HepG2 (cell line): ENCODE data around the gene C12orf60. TPM values are rescaled to one million over a fixed set of nuclear protein-coding genes. Genes with fewer than 3 reads are reported as not detected.

Experiments
- ATAC-seq: fragments of 200-7000 bp; cut with Tn5 transposase; 3 replicates; pipeline ENCODE4 v1.9.1; 2020; ENCODE audit warnings: mild to moderate bottlenecking, moderate library complexity
- BruUV-seq: library from RNA; stranded (reverse); fragments of 400-500 nt; replicated peaks from 2 replicates; lab custom pipeline; 2021; lab: Mats Ljungman, UMichigan
- CTCF ChIA-PET: fragments of 300-600 bp; formaldehyde crosslinking; extraction: SDS; loops from one replicate; lab custom pipeline; 2021; ENCODE audit warnings: low total read pairs, inconsistent platforms, low intra/inter-chr PET ratio; lab: Yijun Ruan, JAX
- POLR2A ChIA-PET: fragments of 350-600 bp; sonication (Branson Sonifier 250); formaldehyde crosslinking; loops from one replicate; lab custom pipeline; 2020; ENCODE audit warnings: antibody characterized with exemption, inconsistent platforms; lab: Yijun Ruan, JAX
- DNase-seq: peaks from one replicate; pipeline ENCODE4 v3.0.0-alpha.2; 2015; ENCODE audit warnings: low spot score
- FAIRE-seq: peaks from 3 replicates; lab custom pipeline; 2011; peaks lifted over from hg19 to GRCh38; lab: Jason Lieb, UNC
- H2AFZ ChIP-seq: one replicate; pipeline ENCODE4 v1.6.1; 2011; ENCODE audit warnings: low read length, inconsistent platforms
- H3K27ac ChIP-seq: fragments of 300-600 bp; 3 replicates; pipeline ENCODE4 v1.8.0; 2011; ENCODE audit warnings: mixed run types, mild to moderate bottlenecking, mixed read lengths, low read length, inconsistent platforms; ENCODE audit not compliant: insufficient read depth; ENCODE audit errors: extremely low read length
- H3K27me3 ChIP-seq, 2 experiments: fragments of 200-600 bp in 1 of 2; 2 replicates in 1 of 2; 3 replicates in 1 of 2; pipeline versions ENCODE4 v1.6.0 to v1.8.0; 2011; ENCODE audit warnings: low read length in 2 of 2, mild to moderate bottlenecking in 2 of 2, moderate library complexity in 2 of 2, inconsistent platforms in 1 of 2; ENCODE audit not compliant: insufficient read depth in 2 of 2, control insufficient read depth in 1 of 2
- H3K36me3 ChIP-seq, 2 experiments: fragments of 200-600 bp in 1 of 2; replicated peaks in 1 of 2; 2 replicates in 1 of 2; 3 replicates in 1 of 2; pipeline versions ENCODE4 v1.5.1 to v1.8.0; 2011; ENCODE audit warnings: low read length in 2 of 2, inconsistent platforms in 1 of 2; ENCODE audit not compliant: insufficient read depth in 2 of 2, control insufficient read depth in 1 of 2
- H3K4me1 ChIP-seq: 2 replicates; pipeline ENCODE4 v1.5.1; 2012; ENCODE audit warnings: low read length, inconsistent platforms; ENCODE audit not compliant: insufficient read depth
- H3K4me2 ChIP-seq: 2 replicates; pipeline ENCODE4 v1.6.0; 2011; ENCODE audit warnings: low read depth, low read length, inconsistent platforms
- H3K4me3 ChIP-seq, 3 experiments: fragments of 200-600 bp in 1 of 3; sonication (generic), shearing (Covaris generic) in 1 of 3; replicated peaks in 1 of 3; 2 replicates each; pipeline ENCODE4 v1.5.1; 2011 to 2016; ENCODE audit warnings: low read length in 3 of 3, inconsistent platforms in 2 of 3, low read depth in 2 of 3, mild to moderate bottlenecking in 2 of 3, control low read depth in 1 of 3, mixed read lengths in 1 of 3; ENCODE audit not compliant: insufficient read depth in 1 of 3
- H3K79me2 ChIP-seq: one replicate; pipeline ENCODE4 v1.6.1; 2011; ENCODE audit warnings: low read length, inconsistent platforms; ENCODE audit not compliant: insufficient read depth
- H3K9ac ChIP-seq: 2 replicates; pipeline ENCODE4 v1.6.0; 2011; ENCODE audit warnings: mild to moderate bottlenecking, low read depth, low read length, inconsistent platforms; ENCODE audit not compliant: insufficient read depth
- H3K9me3 ChIP-seq: 2 replicates; pipeline ENCODE4 v1.5.1; 2012; ENCODE audit warnings: mild to moderate bottlenecking, low read length
- H4K20me1 ChIP-seq: 2 replicates; pipeline ENCODE4 v1.6.0; 2011; ENCODE audit warnings: inconsistent platforms, mild to moderate bottlenecking, low read length, moderate library complexity; ENCODE audit not compliant: insufficient read depth
- CENPT ChIP-seq: sonication (generic); formaldehyde crosslinking; IDR thresholded peaks from 2 replicates; pipeline ENCODE4 v1.8.0; 2022; ENCODE audit warnings: low read depth, mild to moderate bottlenecking, moderate library complexity, missing genetic modification reagents
- GLI4 ChIP-seq: sonication (generic); formaldehyde crosslinking; IDR thresholded peaks from 2 replicates; pipeline ENCODE4 v1.5.1; 2020; ENCODE audit warnings: missing genetic modification reagents, mild to moderate bottlenecking, moderate library complexity, borderline replicate concordance
- PRMT3 ChIP-seq: sonication (generic); formaldehyde crosslinking; IDR thresholded peaks from 2 replicates; pipeline ENCODE4 v1.8.1; 2022; ENCODE audit warnings: low read depth, mild to moderate bottlenecking, moderate library complexity, missing genetic modification reagents, borderline replicate concordance
- ZNF616 ChIP-seq: sonication (generic); formaldehyde crosslinking; IDR thresholded peaks from 2 replicates; pipeline ENCODE4 v1.5.0; 2020; ENCODE audit warnings: low read depth, mild to moderate bottlenecking, missing genetic modification reagents
- ZSCAN22 ChIP-seq: sonication (generic); formaldehyde crosslinking; IDR thresholded peaks from 2 replicates; pipeline ENCODE4 v1.4.0; 2020; ENCODE audit warnings: mild to moderate bottlenecking, missing genetic modification reagents
- in situ Hi-C: cut with HindIII; loops from 2 replicates; pipeline ENCODE4 v1.10.0; 2017; ENCODE audit warnings: low pct_unique_long_range_greater_than_20kb; ENCODE audit not compliant: extremely low pct_ligation_motif_present
- intact Hi-C: fragments of 100-400 bp; cut with micrococcal nuclease; formaldehyde crosslinking; loops from one replicate; pipeline ENCODE4 v1.10.0; 2022; ENCODE audit not compliant: unreplicated experiment
- polyA plus RNA-seq, 8 experiments: library from polyadenylated mRNA; depleted of rRNA in 3 of 8; stranded (reverse) in 7 of 8; unstranded in 1 of 8; fragments of >200 nt; fragmentation: Illumina TruSeq in 4 of 8; extraction: Trizol in 4 of 8; gene quantifications; 2 replicates each; pipeline versions ENCODE4 v1.2.1 to v1.2.3, GENCODE V29; 2011 to 2016; ENCODE audit warnings: low read depth in 4 of 8, missing spikeins in 1 of 8, mixed read lengths in 1 of 8; ENCODE audit not compliant: insufficient read depth in 1 of 8
- total RNA-seq, 5 experiments: library from RNA; depleted of rRNA; stranded (reverse); fragments of >200 nt; fragmentation: Illumina TruSeq; extraction: Trizol; gene quantifications; 2 replicates each; pipeline ENCODE4 v1.2.3, GENCODE V29; 2016; ENCODE audit warnings: low read depth in 1 of 5
- TF ChIP-seq, protein P1 (sequence below): sonication (generic); formaldehyde crosslinking; IDR thresholded peaks from 2 replicates; pipeline ENCODE4 v1.8.1; 2023; ENCODE audit warnings: mild to moderate bottlenecking, missing genetic modification reagents
- TF ChIP-seq, protein P2 (sequence below): sonication (generic); formaldehyde crosslinking; IDR thresholded peaks from 2 replicates; pipeline ENCODE4 v1.4.0; 2020; ENCODE audit warnings: mild to moderate bottlenecking, low read depth, missing genetic modification reagents

C12orf60 gene
- total and polyA plus RNA-seq, 2 of the 13 experiments (the other 11 are each of a cell fraction or from before 2014, with no cell fraction given): 0.55 to 1.4 TPM

DNA sequence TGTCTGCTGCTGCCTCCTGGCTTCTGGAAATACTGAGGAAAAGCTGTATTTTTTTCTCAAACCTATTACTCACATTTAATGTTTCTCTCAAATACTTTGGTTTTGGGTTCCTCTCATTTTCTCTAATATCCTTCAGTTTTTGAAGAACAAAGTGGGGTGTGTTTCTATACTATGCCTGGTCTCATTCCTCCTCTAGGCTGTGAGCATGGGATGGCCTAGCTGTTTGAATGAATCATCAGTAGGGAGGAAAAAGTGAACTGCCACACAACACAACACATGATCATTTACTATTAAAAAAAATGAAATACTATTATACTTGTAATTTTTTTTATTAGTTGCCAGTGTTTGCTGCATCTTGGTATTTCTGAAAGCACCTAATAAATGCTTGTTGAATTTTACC lies 21.8 kb downstream of the C12orf60 start:
- no TSS peak for BruUV-seq
- Histone ChIP-seq H3K4me3 (no peak overlapping the region), H3K4me2 (no peak overlapping the region), H3K36me3 (no peaks in the 10 kb centered on the region), H2AFZ (no peak overlapping the region), H3K27me3 (no peaks in the 10 kb centered on the region), H3K9me3 (no peaks in the 10 kb centered on the region), H3K9ac (no peak overlapping the region), H4K20me1 (no peaks in the 10 kb centered on the region), H3K79me2 (no peaks in the 10 kb centered on the region), H3K27ac (no peak overlapping the region), H3K4me1 (no peaks in the 10 kb centered on the region)
- FAIRE-seq (no peak), DNase-seq (no peak), ATAC-seq (no peak)
- ChIA-PET POLR2A (no interaction called here), CTCF (no interaction called here)
- intact Hi-C loops: no loop called here
- TF ChIP-seq ZNF616 (CRISPR knock-in tag) (no peak), CENPT (no peak), PRMT3 (CRISPR knock-in tag) (no peak), GLI4 (no peak), ZSCAN22 (CRISPR knock-in tag) (no peak)
- TF ChIP-seq, protein P1, sequence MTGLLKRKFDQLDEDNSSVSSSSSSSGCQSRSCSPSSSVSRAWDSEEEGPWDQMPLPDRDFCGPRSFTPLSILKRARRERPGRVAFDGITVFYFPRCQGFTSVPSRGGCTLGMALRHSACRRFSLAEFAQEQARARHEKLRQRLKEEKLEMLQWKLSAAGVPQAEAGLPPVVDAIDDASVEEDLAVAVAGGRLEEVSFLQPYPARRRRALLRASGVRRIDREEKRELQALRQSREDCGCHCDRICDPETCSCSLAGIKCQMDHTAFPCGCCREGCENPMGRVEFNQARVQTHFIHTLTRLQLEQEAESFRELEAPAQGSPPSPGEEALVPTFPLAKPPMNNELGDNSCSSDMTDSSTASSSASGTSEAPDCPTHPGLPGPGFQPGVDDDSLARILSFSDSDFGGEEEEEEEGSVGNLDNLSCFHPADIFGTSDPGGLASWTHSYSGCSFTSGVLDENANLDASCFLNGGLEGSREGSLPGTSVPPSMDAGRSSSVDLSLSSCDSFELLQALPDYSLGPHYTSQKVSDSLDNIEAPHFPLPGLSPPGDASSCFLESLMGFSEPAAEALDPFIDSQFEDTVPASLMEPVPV (CRISPR knock-in tag): no peak
- TF ChIP-seq, protein P2, sequence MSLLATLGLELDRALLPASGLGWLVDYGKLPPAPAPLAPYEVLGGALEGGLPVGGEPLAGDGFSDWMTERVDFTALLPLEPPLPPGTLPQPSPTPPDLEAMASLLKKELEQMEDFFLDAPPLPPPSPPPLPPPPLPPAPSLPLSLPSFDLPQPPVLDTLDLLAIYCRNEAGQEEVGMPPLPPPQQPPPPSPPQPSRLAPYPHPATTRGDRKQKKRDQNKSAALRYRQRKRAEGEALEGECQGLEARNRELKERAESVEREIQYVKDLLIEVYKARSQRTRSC (CRISPR knock-in tag): no peak
- in situ Hi-C loops: no loop called here
